Measurements from ENCODE around the gene TBATA.

Gene TBATA

DNA sequence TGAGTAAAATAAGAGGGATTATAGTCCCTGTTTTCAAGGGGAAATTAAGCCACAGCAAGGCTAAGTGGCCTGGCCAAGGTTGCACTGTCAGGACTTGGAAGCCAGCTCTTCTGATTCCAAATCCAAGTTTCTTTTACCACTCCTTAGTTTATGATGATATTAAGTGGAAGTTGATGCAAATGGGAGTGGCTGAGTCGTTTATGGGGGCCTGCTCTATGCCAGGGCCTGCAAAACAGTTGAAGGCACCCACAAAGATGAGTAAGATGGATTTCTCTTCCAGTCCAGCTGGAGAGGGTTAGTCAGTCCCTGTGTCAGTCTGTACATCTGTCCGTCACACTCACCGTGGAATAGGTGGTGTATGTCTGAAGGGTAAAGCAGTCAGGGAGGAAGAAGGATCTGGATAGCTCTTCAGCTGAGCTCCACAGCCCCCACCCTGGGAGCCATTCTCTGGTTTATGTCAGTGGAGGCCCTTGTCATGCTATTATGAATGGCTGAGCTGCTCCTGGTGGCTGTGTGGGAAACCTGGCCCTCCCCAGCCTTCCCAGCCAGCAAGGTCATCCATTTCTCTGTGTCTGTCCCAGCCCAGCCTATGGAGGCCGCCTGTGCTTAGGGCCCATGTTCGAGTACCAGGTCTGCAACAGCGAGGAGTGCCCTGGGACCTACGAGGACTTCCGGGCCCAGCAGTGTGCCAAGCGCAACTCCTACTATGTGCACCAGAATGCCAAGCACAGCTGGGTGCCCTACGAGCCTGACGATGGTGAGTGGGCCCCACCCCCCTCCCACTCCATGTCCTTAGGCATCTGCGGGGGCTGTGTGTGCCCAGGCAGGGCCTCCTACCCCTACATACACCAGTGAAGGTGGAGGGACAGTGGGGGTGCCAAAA is 44.5 kb downstream of the TBATA start:
- DNase-seq = no peak

DNA sequence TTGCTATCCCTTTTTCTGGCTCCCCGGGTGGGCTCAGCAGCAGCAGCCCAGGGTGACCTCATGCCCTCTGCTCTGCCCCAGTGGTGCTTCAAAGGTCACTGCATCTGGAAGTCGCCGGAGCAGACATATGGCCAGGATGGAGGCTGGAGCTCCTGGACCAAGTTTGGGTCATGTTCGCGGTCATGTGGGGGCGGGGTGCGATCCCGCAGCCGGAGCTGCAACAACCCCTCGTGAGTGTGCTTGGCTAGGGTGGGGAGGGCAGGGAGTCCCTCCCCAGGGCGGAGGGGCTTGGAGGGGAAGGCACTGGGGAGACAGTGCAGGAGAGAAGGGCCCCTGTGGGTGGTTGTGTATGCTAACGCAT is 46.4 kb downstream of the TBATA start:
- DNase-seq = no peak

DNA sequence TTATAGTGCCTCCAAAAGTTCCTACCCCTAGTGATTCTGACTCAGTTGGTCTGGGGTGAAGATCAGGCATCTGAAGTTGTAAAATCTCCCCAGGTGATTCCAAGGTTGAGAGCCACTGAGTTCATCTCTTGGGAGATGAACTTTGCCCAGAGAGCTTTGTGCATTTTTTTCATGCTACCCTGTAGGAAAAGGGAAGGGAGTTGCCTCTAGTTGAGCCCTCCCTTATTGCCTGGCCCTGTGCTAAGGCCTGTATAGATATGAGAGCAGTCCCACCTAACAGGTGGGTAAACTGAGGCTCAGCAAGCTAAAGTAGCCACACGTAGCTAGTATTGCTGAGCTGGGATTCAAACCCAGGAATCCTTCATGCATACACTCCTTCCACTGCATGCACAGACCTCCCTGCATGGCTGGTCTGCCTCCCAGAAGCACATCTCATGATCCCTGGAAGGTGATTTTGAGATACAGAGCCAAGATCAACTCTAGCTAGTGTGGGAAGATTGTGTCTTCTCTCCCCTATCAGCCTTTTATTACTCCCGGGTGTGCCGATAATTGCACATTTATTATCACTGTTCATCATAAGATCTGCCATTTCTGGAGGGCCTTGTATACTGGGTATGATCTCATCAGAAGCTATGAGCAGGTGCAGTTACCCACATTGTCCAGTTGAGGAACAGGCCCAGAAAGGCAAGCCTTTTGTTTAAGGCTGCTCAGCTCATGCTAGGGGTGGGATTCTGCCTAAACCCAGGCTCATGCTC is 47.0 kb downstream of the TBATA start:
- no peak for DNase-seq

DNA sequence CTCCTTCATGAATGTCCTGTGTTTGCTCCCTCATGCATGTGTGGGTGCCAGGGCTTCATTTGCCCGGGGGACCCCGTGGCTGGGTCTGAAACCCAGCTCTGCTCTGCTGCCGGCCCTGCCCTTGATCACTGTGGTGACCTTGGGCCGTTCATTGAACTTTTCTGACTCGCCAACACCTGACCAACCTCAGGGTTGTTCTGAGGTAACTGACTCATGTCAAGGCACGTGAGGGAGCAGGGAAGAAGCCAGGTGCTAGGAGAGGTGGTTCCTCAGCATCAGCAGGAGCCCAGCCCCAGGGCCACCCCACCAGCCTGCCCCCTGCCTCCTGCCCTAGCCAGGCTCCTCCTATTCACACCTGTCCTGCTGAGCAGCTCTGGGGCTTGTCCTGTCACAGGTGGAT is 47.9 kb downstream of the TBATA start:
- no peak for DNase-seq

DNA sequence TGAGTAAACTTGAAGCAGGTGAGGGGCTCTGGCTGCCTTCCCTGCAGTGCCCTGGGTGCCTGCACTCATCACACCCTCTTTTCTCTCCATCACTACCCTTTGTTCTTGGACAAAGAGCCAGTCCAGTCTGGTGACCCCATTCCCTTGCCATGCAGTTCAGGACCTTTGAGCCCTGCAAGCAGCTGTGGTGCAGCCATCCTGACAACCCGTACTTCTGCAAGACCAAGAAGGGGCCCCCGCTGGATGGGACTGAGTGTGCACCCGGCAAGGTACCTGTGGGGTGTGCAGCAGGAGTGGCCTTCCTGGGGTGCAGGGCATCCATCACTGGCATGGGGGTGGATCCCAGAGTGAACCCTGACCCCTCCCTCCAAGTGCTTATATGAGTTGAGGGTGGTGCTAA is 48.7 kb downstream of the TBATA start:
- DNase-seq = no peak

DNA sequence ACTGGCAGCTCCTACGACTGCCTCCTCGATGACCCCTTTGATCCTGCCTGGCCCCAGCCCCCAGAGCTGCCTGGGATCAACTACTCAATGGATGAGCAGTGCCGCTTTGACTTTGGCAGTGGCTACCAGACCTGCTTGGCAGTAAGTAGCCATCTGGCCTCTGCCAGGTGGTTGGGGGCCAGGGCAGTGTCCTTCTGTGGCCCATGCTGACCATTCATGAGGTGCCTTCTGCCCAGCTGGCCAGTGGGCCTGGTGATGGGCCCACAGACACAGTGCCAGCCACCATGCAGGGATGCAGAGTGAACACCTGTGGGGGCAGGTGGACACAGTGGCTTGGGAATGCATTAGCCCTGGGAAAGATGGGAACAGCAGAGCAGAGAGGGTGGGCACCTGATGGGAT is 50.0 kb downstream of the TBATA start:
- no peak for DNase-seq

DNA sequence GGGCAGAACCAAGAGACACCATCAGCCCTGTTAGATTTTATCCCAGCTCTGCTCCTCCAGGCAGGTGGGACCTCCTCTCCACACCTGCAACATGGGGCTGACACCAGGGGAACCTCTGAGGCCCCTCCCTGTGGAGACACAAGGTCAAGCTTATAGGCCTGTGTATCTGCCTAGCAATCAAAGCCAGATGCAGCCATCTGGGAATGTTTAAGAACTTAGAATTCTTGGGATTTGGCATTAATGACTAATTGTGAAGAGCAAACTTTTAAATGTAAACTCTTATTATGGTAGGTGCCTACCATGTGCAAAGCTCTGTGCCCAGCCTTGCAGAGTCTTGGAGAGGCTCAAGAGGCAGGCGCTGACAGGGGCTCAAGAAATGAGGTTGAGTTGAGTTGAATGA is 52.1 kb downstream of the TBATA start:
- DNase-seq = no peak

DNA sequence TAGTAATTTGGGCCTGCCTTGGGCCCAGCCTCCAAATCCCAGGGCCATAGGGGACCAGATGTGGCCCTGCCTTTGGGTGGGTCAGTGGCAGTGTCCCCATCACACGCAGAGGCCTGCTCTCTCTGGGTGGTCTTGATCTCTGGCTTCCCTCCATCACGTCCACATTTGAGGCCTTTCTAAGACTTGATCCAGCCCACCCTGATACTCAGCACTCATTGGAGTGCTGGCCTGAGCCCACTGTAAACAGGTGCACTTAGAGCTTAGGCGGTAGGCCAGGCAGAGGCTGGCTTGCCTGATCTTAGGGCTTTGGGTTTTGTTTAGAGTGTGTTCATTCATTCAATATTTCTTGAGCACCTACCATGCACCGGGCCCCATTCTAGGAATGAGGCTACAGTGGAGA is 52.6 kb downstream of the TBATA start:
- DNase-seq = no peak

DNA sequence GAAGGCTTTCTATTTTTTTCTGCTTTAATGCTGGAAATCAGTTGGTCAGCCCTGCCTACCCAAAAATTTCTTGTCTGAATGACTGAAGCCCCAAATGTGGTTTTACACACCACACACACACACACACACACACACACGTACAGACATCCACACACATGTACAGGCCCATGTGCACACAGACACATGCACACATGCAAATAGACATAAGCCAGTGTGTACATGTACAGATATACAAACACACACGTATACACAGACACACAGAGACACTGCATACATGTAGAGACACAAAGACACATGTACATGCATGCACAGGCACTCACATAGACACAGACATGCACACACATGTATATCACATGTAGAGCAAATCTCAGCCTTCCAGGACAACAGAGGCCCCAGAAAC is 54.2 kb downstream of the TBATA start:
- no peak for DNase-seq

DNA sequence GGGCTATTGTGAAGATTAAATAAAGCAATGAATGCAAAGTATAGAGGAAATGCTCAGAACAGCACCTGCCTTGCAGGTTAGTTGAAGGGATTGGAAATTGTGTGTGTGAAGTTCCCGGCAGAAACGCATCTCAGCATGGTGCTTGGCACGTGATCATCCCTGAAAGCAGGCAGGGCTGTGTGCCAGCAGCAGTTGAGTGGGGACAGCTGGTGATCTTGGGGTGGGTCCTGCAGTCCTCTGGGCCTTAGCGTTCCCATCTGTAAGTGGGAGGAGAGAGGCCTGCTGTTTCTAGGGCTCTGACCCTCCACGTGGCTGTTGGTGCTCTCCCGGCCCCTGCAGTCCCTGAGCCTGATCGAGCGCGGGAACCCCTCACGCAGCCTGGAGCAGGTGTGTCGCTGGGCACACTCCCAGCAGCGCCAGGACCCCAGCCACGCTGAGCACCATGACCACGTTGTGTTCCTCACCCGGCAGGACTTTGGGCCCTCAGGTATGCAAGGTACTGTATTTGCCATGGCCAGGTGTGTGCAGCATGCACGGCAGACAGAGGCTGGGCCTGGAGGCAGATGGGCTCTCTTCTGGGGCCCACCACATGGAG is 55.3 kb downstream of the TBATA start:
- DNase-seq = no peak

DNA sequence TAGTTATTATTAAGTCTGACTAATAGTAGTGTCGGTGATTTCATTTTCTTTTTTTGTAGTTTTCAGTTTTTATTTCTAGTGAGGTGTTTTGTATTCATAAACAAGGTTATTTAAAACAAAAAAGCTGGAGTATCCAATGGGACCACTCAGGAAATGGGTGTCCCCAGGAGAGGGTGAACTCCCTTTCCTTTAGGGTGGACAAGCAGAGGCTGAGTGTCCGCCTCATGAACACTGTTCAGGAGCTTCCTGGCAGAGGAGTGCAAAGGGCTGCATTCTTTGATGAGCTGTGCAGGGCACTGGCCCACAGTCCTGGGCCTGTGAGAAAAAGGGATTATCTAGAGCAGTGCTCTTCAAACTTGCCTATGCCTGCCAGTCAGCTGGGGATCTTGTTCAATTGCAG is 56.8 kb downstream of the TBATA start:
- DNase-seq = no peak

DNA sequence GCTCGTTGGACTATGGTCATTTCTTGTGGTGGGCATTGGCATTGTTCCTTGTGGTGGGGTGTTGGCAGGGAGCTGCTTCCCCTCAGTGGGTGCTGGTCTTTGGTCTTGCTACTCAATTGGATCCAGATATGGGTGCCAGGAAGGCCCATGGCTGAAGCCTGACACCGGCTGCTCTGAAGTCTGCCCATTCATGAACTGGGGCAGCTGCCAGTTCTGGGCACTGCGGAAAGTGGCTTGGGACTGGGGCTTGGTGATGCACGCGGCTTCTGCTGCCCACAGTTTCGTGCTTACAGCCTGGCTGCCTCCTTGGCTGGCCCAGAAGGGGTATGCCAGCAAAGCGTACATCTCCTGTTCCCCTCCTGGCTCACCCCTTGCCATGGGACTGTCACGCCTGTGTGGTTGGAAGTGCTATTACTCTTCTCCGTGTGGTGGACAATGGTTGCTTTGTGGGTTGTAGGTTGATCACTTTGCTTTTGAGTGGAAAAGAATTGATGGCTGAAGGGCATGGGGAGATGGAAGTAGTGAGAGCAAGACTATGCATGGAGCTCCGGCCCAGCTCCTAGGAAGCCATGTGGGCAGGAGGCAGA is 58.2 kb downstream of the TBATA start:
- no peak for DNase-seq

DNA sequence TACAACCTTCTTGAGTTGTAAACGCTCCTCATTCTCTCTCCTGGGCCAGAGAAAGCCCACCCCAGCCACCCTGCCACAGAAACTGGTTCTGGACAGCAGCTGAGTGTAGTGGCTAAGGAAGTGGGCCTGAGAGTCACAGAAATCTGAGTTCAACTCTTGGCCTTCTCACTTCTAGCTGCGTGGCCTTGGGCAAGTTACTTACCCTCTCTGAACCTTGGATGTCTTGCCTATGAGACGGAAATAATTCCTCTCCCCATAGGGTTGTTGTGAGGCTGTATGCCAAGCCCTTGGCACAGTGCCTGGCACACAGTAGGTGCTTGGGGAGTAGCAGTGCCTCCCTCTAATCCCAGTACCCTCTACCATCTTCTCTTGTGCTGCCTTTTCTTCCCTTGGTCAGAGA is 61.4 kb downstream of the TBATA start:
- DNase-seq = no peak

DNA sequence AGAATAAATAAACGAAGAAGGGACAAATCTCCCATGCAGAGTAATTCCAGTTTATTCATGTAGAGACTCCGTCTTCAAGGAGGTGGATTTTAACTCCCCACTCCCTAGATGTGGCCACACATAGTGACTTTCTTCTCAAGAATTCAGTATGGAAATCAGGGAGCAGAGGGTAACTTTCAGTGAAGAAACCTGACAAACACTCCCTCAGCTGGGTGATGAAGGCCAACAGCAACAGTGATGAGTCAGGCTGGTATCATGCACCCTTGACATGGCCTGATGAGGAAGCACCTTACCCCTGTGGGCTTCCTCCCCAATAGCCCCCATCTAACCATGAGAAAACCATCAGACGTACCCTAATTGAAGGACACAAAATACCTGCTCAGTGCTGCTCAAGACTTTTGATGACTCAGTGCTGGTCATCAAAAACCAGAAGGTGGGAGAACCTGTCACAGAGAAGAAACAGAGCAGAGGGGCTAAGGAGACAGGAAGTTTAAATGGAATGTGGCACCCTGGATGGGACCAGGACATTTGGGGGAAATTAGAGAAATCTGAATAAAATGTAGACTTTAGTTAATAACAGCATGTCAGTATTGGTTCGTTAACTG is 62.3 kb downstream of the TBATA start:
- DNase-seq = no peak
